Fibroblast of lung (primary cell): ENCODE results near the gene CAPZA2.

Experiments used
- CTCF ChIP-seq, 2 donors: IDR thresholded peaks in 1 of 2; conservative IDR thresholded peaks in 1 of 2; 1 replicate in 1 of 2; 2 replicates in 1 of 2; pipeline ENCODE4 v1.5.1; 2011 to 2012; ENCODE audit warnings: low read length in 2 of 2, control low read depth in 1 of 2, inconsistent platforms in 1 of 2, low read depth in 1 of 2, mild to moderate bottlenecking in 1 of 2
- EZH2 ChIP-seq: IDR thresholded peaks from 2 replicates; pipeline ENCODE4 v1.5.1; 2012; ENCODE audit warnings: low read length, control low read depth, mild to moderate bottlenecking; ENCODE audit errors: missing control alignments

GRCh38 chr7:116859323-116859722, 3.1 kb upstream of the CAPZA2 start:
- TF ChIP-seq CTCF (conservative IDR thresholded peaks at IDR 0.05 in 1 of 2, IDR thresholded peaks at IDR 0.05 in 1 of 2; ENCODE audit: low read depth in 1 of 2, low read length in 2 of 2) (no peak), EZH2 (no peak)
